Adrenal gland (tissue), 12 donors: ENCODE measurements around the gene POLR2J. TPM values are rescaled to one million over a fixed set of nuclear protein-coding genes. Genes with fewer than 3 reads are reported as not detected.

Experiments used
- DNase-seq, 7 donors: peaks; one replicate each; pipeline ENCODE4 v3.0.0-alpha.2; 2019 to 2020
- H3K27ac ChIP-seq, 5 donors: fragments of 200-600 bp; sonication (generic) in 4 of 5; 1 replicate in 3 of 5; 2 replicates in 2 of 5; pipeline versions ENCODE4 v1.5.1 to v1.8.0; 2016 to 2020; ENCODE audit warnings: mild to moderate bottlenecking in 1 of 5
- H3K27me3 ChIP-seq: fragments of 200-600 bp; 2 replicates; pipeline ENCODE4 v1.8.0; 2021
- H3K36me3 ChIP-seq, 2 donors: fragments of 200-600 bp; replicated peaks in 1 of 2; 1 replicate in 1 of 2; 2 replicates in 1 of 2; pipeline versions ENCODE4 v1.5.1 to v1.8.0; 2018 to 2022
- H3K4me1 ChIP-seq, 2 donors: fragments of 200-600 bp; replicated peaks in 1 of 2; 1 replicate in 1 of 2; 2 replicates in 1 of 2; pipeline versions ENCODE4 v1.5.1 to v1.8.0; 2018 to 2021
- H3K4me3 ChIP-seq, 4 donors: fragments of 200-600 bp; sonication (generic) in 3 of 4; one replicate each; pipeline ENCODE4 v1.5.1; 2016 to 2018
- H3K9me3 ChIP-seq, 3 donors: fragments of 200-600 bp; sonication (generic) in 1 of 3; replicated peaks in 1 of 3; 1 replicate in 2 of 3; 2 replicates in 1 of 3; pipeline versions ENCODE4 v1.5.1 to v1.8.0; 2016 to 2021
- POLR2A ChIP-seq, 2 donors: fragments of 450-650 bp; IDR thresholded peaks; one replicate each; pipeline ENCODE4 v1.6.1; 2017; ENCODE audit warnings: antibody characterized with exemption in 2 of 2, mild to moderate bottlenecking in 2 of 2, moderate library complexity in 1 of 2
- WGBS, 4 donors: extraction: QIAGEN DNeasy Blood & Tissue Kit in 2 of 4; methylation state at CpG; one replicate each; pipeline versions ENCODE4 v1.1.5 to v1.1.7; 2013 to 2017; 5-methylcytosine and 5-hydroxymethylcytosine counted together
- intact Hi-C, 2 donors: fragments of 100-400 bp; cut with DNase I; formaldehyde crosslinking; loops; one replicate each; pipeline versions ENCODE4 v1.14.1 to v1.15.0; 2022 to 2023
- polyA plus RNA-seq, 3 donors: library from polyadenylated mRNA; stranded (reverse); fragments of 200-250 nt in 2 of 3; fragments of 350-450 nt in 1 of 3; fragmentation: Illumina TruSeq in 1 of 3; extraction: RNeasy Lipid Tissue Mini Kit (QIAGEN cat#74804) in 1 of 3; gene quantifications; one replicate each; pipeline ENCODE4 v1.2.3, GENCODE V29; 2013 to 2014
- total RNA-seq, 9 donors: library from RNA; depleted of rRNA in 4 of 9; stranded (reverse); fragments of >200 nt in 4 of 9; fragments of 120-200 nt in 1 of 9; fragmentation: NEBNext Ultra II Directional in 1 of 9; extraction: Animal tissue kit (Norgen Biotek cat#: 25700) in 1 of 9; gene quantifications; one replicate each; pipeline versions ENCODE4 v1.1.0 to v1.2.4, GENCODE V29; 2013 to 2023
- TF ChIP-seq, protein P1 (sequence below), 6 experiments: fragments of 450-650 bp in 4 of 6; fragments of 200-600 bp in 2 of 6; sonication (generic) in 1 of 6; IDR thresholded peaks; 1 replicate in 5 of 6; 2 replicates in 1 of 6; pipeline versions ENCODE4 v1.5.1 to v1.8.0; 2016 to 2021; ENCODE audit warnings: antibody characterized with exemption in 6 of 6, mild to moderate bottlenecking in 2 of 6, moderate library complexity in 1 of 6
- donor health status: healthy with polysubstance abuse.
- donor health status: Bipolar disorder and iron deficiency.
- donor health status: DM: yes; HTN: yes; CAD: no.
- donor health status: DM: no; HTN: no; CAD: no.
- donor health status: DM: no; HTN: no; CAD: no.
- donor health status: DM: yes; HTN: yes; CAD: no.

POLR2J gene
- total and polyA plus RNA-seq, 12 donors, result 15.0 to 295 (median 58.6) TPM

DNA sequence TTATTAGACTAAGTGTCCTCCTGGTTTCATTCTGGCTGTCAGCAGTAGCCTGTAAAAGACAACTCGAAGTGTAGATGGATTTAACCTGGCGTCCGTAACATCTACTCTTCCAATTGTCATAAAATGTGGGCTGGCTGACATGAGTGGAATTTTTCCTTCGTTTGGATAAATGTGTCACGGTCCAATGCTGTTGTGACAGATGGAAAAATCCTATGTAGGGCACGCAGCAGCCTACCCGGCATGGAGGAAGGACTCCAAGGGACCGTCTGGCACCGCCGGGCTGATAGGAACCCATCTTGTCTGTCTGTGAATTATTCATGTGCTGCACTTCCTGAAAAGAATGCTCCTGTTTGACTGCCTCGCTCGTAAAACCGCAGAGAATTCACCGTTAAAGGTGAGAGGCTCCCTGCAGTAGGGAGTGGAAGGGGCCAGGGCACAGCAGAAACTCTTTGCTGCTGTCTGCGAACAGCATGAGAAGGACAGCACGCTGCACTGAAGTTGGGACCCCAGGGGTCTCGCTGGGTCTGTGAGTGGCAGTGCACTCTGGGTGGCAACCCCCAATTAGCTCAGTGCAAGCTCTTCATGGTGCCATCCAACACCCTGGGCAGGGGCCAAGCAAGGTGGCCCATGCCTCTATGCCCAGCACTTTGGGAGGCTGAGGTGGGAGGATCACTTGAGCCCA, 47.0 kb downstream of the POLR2J start:
- H3K9me3 ChIP-seq, result no peaks in the 10 kb centered on the region
- intact Hi-C loops, result no loop called here
- peaks cover 0 to 10% of the 10 kb centered on the region in 2 donors for H3K36me3 ChIP-seq
- no peak overlapping the region for H3K4me3 ChIP-seq
- peaks cover 13 to 32% of the 10 kb centered on the region in 2 donors for H3K4me1 ChIP-seq
- no peaks in the 10 kb centered on the region for H3K27me3 ChIP-seq
- TF ChIP-seq, protein P1, sequence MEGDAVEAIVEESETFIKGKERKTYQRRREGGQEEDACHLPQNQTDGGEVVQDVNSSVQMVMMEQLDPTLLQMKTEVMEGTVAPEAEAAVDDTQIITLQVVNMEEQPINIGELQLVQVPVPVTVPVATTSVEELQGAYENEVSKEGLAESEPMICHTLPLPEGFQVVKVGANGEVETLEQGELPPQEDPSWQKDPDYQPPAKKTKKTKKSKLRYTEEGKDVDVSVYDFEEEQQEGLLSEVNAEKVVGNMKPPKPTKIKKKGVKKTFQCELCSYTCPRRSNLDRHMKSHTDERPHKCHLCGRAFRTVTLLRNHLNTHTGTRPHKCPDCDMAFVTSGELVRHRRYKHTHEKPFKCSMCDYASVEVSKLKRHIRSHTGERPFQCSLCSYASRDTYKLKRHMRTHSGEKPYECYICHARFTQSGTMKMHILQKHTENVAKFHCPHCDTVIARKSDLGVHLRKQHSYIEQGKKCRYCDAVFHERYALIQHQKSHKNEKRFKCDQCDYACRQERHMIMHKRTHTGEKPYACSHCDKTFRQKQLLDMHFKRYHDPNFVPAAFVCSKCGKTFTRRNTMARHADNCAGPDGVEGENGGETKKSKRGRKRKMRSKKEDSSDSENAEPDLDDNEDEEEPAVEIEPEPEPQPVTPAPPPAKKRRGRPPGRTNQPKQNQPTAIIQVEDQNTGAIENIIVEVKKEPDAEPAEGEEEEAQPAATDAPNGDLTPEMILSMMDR (IDR thresholded peaks at IDR 0.05), result no peak
- TF ChIP-seq POLR2A (IDR thresholded peaks at IDR 0.05), result no peak
- H3K27ac ChIP-seq, result peak overlapping the region; percentile 53 to 82 (median 73)
- WGBS, 4 donors, result 32 to 45% (median 39%) methylated on average over 8 to 17 of the region's 17 CpGs
- DNase-seq, result peak in 5 of 7 donors; percentile 54 to 87 (median 69)

DNA sequence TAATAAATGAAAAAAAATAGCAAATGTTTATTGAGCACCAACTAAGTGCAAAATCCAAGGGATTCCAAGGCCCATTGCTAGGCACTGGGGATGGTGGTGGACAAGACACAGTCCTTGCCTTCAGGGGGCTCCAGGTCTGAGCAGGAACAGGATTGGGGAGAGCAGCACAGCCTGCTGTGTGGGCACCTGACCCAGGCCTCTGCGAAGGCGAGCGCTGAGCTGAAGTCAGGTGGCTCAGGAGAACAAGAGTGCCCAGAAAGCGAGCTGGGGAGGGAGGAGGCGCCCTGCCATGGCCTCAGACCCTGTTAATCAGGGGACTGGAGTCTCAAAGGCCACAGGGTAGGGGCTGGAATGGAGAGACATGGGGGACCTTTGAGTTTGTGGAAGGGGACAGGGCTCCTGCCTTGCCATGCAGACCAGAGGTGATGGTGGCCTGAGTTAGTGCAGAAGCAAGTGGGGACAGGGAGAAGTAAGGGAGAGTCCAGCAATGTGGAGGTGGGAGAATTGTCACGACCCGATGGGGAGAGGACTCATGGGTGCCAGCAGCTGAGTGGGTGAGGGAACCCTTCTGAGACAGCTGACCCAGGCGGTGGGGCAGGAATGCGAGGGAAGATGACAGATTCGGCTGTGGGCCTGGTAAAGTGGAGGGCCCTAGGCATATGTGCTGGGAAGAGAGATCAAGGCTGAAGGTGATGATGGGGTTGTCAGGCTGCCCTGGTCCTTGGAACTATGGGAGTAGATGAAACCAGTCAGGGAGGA, 49.4 kb downstream of the POLR2J start:
- Histone ChIP-seq H3K27me3 (no peaks in the 10 kb centered on the region), H3K27ac (no peak overlapping the region), H3K4me1 (peaks cover 13 to 27% of the 10 kb centered on the region in 2 donors), H3K4me3 (no peak overlapping the region), H3K36me3 (peaks cover 0 to 32% of the 10 kb centered on the region in 2 donors), H3K9me3 (no peaks in the 10 kb centered on the region)
- intact Hi-C loops, result no loop called here
- DNase-seq, result no peak
- 91 to 98% (median 95%) methylated on average over 10 of the region's 10 CpGs for WGBS, 4 donors
- TF ChIP-seq POLR2A (IDR thresholded peaks at IDR 0.05), result no peak
- TF ChIP-seq, protein P1 (IDR thresholded peaks at IDR 0.05), result no peak

DNA sequence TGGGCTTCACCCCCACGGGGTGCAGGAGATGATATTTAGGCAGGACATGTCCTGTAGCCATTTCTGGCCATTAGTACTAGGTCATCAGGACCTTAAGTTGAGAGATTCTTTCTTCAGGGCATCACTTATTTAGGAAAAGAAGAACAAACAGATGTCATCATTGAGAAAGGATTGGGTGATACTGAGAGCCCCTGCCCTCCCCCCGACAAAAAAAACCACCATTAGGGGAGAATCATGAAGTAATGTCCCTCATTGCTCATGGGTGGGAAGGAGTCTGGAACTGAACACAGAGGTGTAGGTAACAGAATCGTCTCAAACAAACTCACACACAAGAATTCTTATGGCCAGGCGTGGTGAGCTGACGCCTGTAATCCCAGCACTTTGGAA, 51.7 kb downstream of the POLR2J start:
- no peaks in the 10 kb centered on the region for H3K27me3 ChIP-seq
- H3K4me3 ChIP-seq, result no peak overlapping the region
- no peak for DNase-seq
- intact Hi-C loops, result no loop called here
- no peak for TF ChIP-seq POLR2A (IDR thresholded peaks at IDR 0.05)
- TF ChIP-seq, protein P1 (IDR thresholded peaks at IDR 0.05), result no peak
- peaks cover 3 to 10% of the 10 kb centered on the region in 2 donors for H3K4me1 ChIP-seq
- WGBS, 4 donors, result 77 to 85% (median 84%) methylated on average over 5 of the region's 5 CpGs
- peak overlapping the region in 1 of 5 donors; percentile 75 for H3K27ac ChIP-seq
- H3K36me3 ChIP-seq, result peaks cover 0 to 35% of the 10 kb centered on the region in 2 donors
- H3K9me3 ChIP-seq, result no peaks in the 10 kb centered on the region

DNA sequence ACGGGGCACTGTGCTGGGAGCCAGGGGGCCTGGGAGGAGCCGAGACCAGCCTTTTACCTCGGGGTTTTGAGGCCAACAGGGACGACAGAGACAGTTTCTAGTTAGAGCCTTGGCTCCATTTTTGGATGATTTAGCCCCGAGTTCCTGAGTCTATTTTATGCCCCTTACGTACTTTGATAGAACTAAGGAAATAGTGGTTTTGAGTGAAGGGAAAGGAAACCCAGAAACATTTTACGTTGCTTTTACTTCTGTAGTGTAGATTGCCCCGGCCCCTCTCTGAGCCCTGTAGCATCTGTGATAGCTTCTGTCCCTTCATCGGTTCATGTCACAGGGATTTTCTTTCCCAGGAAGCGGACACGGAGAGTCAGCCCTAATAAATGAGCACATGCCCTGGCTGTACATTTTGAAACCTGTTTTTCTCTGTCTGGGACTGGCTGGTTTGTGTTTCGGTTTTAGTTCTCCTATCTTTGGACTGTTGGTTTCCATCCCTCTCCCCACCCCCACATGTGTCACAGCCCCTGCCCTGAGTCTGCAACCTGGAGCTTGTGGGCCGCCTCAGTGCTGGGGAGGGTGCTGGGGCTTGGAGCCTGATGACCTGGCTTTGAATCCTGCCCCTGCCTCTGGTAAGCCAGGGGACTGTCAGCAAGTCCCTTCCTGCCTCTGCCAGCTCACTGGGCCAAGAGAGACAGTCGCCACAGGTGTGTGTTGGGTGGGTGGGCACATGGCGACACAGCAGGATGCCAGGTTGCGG, 52.3 kb downstream of the POLR2J start:
- 77 to 82% (median 80%) methylated on average over 16 of the region's 16 CpGs for WGBS, 4 donors
- Histone ChIP-seq H3K9me3 (no peaks in the 10 kb centered on the region), H3K27me3 (no peaks in the 10 kb centered on the region), H3K27ac (peak overlapping the region in 3 of 5 donors; percentile 16 to 75 (median 68)), H3K4me1 (peaks cover 0 to 5% of the 10 kb centered on the region in 2 donors), H3K4me3 (no peak overlapping the region), H3K36me3 (peaks cover 0 to 39% of the 10 kb centered on the region in 2 donors)
- DNase-seq, result no peak
- intact Hi-C loops, result no loop called here
- TF ChIP-seq, protein P1 (IDR thresholded peaks at IDR 0.05), result no peak
- no peak for TF ChIP-seq POLR2A (IDR thresholded peaks at IDR 0.05)
